Spleen (tissue), 7 donors: ENCODE measurements around the gene SORCS2.

Source experiments
- CTCF ChIP-seq, 11 experiments: fragments of 200-600 bp in 7 of 11; fragments of 450-650 bp in 4 of 11; sonication (generic) in 4 of 11; IDR thresholded peaks in 8 of 11; conservative IDR thresholded peaks in 3 of 11; 1 replicate in 7 of 11; 2 replicates in 4 of 11; pipeline versions ENCODE4 v1.4.0 to v1.8.0; 2016 to 2021; ENCODE audit warnings: antibody characterized with exemption in 11 of 11, inconsistent platforms in 4 of 11, mild to moderate bottlenecking in 1 of 11
- POLR2A ChIP-seq, 3 donors: fragments of 450-650 bp; IDR thresholded peaks; one replicate each; pipeline ENCODE4 v1.5.1; 2017; ENCODE audit warnings: antibody characterized with exemption in 3 of 3, mild to moderate bottlenecking in 1 of 3
- donor health status: DM: no; HTN: no; CAD: no; lungs with moderate emphysema.
- donor health status: DM: no; HTN: no; CAD: no.
- donor health status: DM: no; HTN: no; CAD: no.

GRCh38 chr4:7282786-7283440 lies 90.6 kb downstream of the SORCS2 start:
- TF ChIP-seq CTCF (IDR thresholded peaks at IDR 0.05 in 8 of 11, conservative IDR thresholded peaks at IDR 0.05 in 3 of 11): no peak
- no peak for TF ChIP-seq POLR2A (IDR thresholded peaks at IDR 0.05)
